ENCODE measurements around the gene LRRC8B.
"Not testable (repeated sequence)": the region's sequence is repeated elsewhere in the genome, so short reads cannot be mapped to it uniquely, and the experiment has no call there.

Gene LRRC8B

DNA sequence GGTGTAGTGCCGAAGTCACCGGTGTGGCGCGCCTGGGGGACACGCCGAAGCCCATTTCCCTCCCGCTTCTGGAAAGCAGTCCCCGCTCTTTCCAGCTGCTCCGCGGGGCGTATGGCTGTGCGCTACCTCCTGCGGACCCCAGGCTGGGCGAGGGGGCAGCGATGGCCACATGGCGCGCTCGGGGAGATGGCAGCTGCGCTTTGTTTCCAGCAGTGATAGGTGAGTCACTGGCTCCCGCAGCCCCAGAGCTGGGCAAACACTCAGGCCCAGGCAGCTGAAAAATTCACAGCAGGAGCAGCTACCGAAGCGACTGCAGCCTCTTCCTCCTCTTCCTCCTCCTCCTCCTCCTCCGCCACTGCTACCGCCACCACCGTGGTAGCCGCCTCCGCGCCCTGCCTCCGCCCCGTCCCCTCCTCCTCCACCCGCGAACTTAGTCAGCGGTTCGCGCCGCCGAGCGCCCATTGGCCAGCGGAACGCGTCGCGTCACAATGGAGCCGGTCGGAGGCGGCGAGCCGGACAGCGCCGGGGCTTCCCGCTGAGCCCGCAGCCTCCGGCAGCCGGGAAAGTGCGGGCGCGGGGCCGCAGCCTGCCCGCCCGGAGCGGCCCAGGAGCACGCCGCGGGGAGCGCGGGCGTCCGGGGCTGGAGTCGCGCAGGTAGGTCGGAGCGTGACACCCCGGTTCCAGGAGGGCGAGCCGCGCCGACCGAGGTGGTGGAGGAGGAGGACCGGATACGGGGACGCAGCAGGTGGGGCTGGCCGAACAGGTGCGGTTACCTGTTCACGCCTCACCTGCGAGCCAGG is at the start of gene LRRC8B:
Gene LRRC8B, plus strand, starts transcription at position 461 of the 800 bp plus-strand sequence. CDS start 57,822 bp downstream, outside the sequence.
- DNase-seq, result peak; percentile 84

DNA sequence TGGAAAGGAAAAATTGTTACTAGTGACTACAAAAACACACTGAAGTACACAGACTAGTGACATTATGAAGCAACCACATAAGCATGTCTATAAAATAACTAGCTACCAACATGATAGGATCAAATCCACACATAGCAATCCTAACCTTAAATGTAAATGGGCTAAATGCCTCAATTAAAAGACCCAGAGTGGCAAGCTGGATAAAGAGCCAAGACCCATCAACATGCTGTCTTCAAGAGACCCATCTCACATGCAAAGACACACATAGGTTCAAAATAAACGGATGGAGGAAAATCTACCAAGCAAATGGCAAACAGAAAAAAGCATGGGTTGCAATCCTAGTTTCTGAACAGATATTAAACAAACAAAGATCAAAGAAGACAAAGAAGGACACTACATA is 49.4 kb upstream of the LRRC8B start:
- DNase-seq, result no peak

DNA sequence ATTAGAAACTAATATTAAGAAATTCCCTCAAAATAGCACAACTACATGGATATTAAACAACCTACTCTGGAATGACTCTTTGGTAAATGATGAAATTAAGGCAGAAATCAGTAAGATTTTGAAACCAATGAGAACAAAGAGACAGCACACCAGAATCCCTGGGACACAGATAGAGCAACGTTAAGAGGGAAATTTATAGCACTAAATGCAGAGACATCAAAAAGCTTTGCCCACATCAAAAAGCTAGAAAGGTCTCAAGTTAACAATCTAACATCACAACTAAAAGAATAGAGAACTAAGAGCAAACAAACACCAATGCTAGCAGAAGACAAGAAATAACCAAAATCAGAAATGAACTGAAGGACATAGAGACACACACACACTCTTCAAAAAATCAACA is 48.6 kb upstream of the LRRC8B start:
- no peak for DNase-seq

DNA sequence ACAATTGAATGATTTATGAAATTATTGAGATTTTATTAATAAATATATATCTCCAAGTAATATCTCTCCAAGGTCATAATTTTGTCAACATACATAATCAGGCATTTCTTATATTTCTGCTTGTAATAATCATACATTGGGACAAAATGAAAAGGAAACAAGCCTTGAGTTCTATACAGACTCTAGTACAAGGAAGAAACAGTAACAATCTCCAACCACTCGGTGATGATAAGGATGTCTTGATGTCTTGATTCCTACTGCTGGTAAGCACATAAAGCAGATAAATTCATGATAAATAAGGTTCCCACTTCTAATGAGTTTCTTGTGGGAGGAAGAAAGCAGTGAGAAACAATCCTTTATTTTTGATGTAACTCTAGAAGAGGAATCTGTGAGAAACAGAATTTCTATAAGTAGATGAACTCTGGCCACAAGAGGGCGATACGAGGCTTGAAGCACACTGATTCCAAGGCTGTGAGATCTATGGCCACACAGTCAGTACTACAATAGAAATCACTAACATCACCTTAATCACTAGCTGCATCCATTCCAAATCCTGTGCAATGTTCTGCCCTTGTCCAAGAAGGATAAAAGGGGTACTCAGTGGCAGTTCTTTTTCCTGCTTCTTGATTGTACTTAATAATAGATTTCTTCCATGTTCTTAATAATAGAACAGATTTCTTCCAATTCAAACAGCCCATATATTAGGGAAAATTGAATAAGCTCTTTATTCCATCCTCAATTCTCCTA is 41.4 kb upstream of the LRRC8B start:
- DNase-seq, result peak; percentile 82

DNA sequence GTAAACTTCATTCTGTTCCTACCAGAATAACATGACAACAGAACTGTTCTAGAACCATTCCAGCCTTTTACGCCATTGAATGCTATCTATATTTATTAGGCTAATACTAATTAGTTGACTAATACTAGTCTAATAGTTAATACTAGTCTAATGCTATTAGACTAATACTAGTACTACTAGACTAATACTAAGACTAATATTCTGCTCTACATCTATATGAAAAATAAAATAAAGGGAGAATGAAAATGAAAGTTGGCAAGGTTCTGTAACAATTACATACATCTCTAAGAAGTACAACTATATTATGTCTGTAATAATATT is 40.9 kb upstream of the LRRC8B start:
- DNase-seq, result no peak

DNA sequence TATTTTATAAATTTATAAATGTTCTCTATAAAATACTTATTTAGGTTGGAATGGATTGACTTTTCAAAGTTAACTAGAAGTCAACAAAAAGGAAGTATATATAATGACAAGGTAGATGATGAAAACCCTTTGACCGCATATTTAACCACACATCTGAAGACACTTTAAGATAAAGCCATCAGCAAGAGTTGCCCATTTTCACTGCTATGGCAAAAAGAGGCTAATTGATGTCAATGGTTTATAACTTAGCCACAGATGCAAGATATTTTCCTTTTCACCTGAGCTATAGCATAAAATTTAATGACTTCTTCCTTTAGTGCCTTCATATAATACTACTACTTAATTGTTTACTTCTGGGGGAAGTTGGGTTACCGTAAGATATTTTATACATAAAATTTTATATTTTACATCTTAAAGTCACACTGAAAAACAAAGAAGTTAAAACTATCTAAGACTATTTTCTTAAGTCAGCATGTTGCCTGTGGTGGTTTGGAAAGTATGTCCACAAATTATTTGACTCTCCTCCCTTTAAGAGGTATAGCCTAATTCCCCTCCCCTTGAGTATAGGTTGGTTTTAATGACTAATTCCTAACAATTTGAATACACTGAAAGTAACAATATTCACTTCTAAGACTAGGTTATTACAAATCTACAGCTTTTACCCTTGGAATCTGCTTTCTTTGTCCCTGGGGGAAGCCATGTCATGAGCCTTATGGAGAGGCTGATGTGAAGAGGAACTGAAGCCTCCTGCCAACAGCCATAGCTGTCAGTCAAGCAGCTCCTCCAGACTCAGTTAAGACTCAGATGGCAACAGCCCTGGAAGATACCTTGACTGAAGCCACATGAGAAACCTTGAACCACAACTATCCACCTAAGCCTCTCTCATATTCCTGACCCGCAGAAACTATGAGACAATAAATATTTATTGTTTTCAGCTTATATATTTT is 40.3 kb upstream of the LRRC8B start:
- peak; percentile 29 for DNase-seq

DNA sequence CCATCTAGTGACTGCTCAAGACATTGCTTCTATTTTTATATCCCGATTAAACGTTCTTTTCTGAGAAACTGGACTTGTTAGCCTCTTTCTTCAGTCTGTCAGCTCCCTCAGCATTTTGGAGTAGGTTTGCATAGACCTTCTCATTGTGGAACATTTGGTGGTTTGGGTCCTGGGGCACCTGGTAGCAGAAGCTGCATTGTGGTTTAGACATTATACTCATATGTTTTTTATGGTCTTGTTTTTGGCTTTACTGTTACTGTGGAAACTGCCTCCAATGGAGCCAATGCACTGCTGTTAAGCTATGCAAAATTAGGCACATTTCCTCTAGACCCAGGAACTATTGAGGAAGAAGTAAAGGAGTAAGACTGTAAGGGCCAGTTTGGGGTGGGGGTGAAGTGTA is 36.7 kb upstream of the LRRC8B start:
- DNase-seq, result no peak

DNA sequence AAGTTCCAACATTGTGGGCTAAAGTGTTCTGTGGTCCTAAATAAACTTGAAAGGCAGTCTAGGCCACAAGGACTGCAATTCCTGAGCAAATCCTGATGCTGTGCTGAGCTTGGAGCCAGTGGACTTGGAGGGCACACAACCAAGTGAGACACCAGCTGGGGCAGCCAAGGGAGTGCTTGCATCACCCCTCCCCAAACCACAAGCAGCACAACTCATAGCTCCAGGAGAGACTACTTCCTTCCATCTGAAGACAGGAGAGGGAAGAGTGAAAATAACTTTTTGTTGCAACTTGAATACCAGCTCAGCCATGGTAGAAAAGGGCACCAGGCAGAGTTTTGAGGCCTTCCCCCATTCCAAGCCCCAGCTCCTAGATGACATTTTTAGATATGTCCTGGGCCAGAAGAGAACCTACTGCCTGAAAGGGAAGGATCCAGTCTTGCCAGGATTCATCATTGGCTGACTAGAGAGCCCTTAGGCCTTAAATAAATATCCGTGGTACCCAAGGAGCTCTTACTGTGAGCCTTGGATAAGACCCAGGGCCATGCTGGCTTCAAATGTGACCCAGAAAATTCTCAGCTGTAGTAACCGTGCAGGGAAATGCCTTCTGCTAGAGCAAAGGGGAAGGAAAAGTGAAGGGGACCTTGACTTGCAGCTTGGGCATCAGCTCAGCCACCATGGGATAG is 35.4 kb upstream of the LRRC8B start:
- peak; percentile 70 for DNase-seq

DNA sequence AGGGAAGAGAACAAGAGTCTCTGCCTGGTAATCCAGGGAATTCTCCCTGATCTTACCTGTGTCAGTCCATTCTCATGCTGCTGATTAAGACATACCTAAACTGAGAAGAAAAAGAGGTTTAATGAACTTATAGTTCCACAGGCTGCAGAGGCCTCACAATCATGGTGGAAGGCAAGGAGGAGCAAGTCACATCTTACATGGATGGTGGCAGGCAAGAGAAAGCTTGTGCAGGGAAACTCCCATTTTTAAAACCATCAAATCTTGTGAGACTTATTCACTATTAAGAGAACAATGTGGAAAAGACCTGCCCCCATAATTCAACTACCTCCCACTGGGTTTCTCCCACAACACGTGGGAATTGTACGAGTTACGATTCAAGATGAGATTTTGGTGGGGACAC is 34.2 kb upstream of the LRRC8B start:
- DNase-seq, result no peak

DNA sequence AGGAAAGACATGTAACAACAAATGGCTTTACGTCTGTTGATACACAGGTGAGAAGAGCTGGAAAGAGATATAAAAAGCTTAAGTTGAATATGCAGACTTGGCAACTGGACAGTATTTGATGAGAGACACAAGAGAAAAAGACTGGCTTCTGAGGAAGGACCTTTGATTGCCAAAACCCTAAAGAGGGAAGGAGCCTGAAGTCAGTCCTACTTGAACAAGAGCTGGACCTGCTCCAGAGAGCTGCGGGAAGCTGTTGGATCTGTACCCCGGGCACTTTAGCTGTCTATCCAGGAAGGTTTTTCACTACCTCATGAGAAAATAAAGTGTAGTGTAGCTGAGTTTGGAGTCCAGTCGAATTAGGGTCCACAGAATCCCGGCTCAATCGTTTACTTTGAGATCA is 25.3 kb upstream of the LRRC8B start:
- DNase-seq, result no peak

DNA sequence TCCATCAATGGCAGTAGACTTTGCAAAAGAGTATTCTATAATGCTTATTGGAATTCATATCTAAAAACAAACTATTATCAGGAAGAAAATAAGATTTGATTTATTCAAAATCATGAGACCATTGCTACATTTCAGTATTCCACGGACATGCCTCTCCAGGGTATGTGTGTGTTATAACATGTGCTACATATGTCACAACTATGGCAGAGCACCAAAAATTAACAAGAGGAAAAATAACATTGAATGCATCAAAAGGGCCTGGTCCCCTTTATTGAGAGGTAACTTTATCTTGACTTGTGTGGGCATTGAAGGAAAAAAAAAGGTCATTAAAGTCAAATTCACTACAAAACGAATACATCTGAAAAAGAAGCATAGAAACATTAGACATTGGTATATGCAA is 22.6 kb upstream of the LRRC8B start:
- no peak for DNase-seq

DNA sequence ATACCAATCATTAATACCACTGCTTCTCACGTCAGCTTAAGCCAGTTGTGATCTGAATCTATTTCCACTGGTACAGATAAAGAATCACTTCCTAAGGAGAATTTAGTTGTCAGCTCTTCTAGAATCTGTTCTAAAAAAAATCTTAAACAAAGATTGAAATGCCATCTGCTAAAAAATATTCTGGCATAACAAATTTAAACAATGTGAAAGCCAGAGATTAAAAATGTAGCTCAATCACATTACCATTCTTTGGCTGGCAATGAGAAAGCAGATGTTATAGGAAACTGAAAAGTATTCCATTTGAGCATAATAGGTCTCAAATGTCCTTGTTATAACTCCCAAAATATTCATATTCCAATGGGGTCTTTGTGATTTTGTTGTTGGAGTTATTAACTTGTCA is 21.7 kb upstream of the LRRC8B start:
- DNase-seq, result no peak

DNA sequence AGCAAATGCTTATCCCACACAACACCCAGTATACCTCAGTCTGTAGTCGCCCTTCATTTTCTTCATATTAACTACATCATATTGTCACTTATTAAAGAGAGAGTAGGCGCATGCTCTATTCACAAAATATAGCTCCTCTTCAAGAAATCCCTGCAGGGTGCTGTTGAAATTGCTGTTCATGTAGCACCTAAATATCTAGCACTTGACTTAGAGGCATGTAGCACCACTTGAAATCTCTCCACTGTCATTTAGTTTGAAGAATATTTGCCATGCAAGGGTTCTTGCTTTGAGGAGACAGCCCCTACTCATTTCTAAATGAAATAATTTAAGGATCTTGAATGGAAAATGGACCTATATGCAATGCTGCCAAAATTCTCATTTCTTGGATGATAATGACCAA is 20.9 kb upstream of the LRRC8B start:
- no peak for DNase-seq

DNA sequence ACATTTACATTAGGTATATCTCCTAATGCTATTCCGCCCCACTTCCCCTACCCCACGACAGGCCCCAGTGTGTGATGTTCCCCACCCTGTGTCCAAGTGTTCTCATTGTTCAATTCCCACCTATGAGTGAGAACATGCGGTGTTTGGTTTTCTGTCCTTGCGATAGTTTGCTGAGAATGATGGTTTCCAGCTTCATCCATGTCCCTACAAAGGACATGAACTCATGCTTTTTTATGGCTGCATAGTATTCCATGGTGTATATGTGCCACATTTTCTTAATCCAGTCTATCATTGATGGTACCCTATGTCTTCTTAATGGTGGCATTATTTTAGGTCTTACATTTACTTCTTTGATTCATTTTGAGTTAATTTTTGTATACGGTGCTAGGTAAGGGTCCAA is 14.6 kb upstream of the LRRC8B start:
- not testable (repeated sequence) for DNase-seq

DNA sequence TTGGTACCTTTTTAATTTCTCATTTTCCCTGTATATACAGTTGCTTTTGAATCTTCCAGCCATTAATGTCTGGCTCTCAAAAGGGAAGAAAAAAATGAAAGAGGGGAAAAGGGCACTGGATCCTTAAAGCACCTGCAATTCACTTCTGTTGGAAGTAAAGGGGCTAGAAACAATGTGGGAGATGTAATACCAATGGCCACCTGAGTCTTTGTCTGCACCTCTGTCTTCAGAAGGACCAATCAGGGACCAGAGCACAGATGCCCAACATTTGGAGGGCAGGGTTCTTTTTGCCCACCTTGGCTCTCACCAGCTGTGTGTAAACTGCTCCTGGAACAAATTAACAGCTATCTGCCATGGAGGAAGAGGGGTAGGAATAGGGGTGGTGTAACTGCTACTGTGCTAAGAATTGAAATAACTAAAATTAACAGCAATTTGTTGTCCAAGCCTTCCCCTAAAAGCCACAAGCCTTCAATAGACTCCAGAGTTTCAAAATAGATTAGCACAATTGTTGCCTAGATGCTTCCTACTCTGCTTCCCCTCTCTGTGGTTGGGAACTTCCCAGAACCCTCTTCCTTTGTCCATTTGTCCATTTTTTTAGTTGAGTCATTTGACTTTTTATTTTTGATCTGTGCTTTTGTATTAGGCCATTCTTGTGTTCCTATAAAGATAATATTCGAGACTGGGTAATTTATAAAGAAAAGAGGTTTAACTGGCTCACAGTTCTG is 11.5 kb upstream of the LRRC8B start:
- peak; percentile 84 for DNase-seq

DNA sequence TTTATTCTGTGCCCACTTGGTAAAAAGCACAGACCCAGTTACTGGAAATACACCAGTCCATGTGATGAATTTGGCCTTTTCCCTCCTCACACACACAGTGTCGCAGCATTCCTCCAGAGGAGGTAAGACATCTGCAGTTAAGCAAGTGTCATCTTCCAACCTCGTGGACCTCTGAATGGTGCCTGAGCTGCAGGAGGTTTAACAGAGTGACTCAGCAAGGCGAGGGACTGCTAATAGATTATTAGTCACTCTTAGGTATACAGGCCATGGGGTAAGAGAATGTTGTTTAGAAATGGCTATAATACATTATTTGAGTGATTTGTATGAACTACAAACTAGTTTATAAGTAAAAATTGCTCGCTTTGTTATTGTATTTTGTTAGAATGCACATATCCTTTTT is 8.6 kb upstream of the LRRC8B start:
- DNase-seq, result peak; percentile 27

DNA sequence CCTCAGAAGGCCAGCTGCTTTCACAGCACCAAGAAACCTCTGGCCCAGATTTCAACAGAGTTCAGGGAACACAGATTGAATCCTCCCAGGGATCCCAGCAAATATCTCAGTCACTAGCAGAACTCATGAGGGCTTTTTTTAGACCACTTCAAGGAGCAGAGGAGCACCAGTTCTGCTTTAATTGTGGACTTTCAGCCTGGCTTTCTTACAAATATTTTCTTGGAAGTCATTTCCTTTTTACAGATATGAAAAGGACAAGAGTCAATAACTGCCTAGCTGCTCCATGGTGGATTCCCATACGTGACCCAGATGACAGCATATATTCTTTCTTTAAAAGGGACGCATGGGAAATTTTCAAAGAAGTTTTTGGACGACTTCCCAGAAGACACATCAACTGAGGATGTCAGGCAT is 6.4 kb upstream of the LRRC8B start:
- peak; percentile 67 for DNase-seq

DNA sequence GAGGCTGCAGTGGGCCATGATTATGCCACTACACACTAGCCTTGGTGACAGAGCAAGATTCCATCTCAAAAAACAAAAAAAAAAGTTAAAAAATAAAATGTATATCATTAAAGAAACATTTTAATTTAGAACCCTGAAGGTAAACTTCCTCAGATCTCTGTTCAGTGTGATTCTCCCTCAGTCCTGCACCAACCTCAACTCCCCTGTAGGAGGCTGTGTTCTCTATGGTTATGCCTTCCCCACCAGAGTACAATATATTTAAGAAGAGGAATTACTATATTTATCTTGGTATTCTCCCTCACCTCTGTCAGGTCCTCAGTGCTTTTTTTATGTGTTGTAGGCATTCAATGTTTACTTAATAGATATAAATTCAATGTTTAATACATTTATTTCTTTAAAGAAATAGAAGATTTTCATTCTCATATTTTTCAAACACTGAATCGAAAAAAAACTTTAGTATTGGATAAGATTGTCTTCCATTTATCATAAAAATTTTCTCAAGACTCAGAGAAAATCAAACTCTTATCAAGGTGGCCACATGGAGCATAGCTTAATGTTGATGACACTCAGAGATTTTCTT is 4.8 kb upstream of the LRRC8B start:
- peak; percentile 60 for DNase-seq

DNA sequence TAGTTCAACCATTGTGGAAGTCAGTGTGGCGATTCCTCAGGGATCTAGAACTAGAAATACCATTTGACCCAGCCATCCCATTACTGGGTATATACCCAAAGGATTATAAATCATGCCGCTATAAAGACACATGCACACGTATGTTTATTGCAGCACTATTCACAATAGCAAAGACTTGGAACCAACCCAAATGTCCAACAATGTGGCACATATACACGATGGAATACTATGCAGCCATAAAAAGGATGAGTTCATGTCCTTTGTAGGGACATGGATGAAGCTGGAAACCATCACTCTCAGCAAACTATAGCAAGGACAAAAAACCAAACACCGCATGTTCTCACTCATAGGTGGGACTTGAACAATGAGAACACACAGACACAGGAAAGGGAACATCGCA is 2.7 kb upstream of the LRRC8B start:
- DNase-seq, result not testable (repeated sequence)

DNA sequence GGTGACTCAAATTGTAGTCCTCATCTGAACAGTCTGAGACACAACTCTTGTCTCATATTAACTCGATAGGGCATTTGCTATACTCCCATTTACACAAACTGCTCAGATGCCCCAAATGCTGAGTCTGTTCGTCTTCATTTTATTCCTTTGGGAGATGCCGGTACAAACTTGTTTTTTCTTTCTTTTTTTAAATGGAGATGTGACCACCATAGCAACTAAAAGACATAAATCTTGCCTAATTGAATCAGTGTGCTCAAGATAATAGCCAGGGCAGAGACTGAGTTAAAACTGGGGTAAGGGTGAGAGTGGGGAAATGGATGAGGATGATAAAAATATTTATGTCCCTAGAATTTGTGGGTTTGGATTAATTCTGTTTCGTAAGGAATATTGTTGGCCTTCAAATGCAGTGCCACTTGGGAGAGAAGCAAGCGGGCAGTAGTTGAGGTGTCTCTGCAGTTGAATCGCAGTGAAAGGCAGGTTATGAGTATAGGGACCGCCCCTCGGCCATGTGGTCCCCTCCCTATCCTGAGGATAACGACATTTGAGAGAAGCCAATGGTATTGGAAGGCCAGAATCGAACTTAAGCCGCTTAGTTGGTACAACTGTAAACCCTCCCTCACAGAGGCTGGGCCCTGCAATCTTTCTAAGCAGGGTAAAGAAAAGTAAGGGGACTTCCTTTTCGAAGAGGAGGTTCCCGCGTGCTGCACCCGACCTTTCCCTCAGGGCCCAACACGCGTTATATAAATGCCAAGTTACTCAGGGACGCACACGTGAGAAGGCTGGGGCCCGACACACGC is 859 bp upstream of the LRRC8B start:
- DNase-seq, result peak; percentile 22
